Amygdala (tissue), 56 donors: ENCODE results near the gene ING1.
"Not testable (repeated sequence)": the region's sequence is repeated elsewhere in the genome, so short reads cannot be mapped to it uniquely, and the experiment has no call there.

ENCODE experiments used
- DNase-seq, 56 donors: peaks; one replicate each; lab custom pipeline; 2025; lab: John Stamatoyannopoulos, UW

The ING1 gene, protein sequence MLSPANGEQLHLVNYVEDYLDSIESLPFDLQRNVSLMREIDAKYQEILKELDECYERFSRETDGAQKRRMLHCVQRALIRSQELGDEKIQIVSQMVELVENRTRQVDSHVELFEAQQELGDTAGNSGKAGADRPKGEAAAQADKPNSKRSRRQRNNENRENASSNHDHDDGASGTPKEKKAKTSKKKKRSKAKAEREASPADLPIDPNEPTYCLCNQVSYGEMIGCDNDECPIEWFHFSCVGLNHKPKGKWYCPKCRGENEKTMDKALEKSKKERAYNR

DNA sequence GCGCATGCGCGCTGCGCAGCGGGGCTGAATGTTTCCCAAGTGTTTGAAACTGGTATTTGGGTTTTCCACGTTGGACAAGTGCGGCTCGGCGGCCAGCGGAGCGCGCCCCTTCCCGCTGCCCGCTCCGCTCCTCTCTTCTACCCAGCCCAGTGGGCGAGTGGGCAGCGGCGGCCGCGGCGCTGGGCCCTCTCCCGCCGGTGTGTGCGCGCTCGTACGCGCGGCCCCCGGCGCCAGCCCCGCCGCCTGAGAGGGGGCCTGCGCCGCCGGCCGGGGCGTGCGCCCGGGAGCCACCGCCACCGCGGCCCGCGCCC lies at the start of gene ING1:
Gene ING1 (plus strand): TSS at position 59 of the 311 bp plus-strand sequence. CDS start 450 bp downstream, outside the sequence.
- DNase-seq: no peak

GRCh38 chr13:110664041-110664440 lies 49.5 kb upstream of the ING1 start:
- no peak for DNase-seq

DNA sequence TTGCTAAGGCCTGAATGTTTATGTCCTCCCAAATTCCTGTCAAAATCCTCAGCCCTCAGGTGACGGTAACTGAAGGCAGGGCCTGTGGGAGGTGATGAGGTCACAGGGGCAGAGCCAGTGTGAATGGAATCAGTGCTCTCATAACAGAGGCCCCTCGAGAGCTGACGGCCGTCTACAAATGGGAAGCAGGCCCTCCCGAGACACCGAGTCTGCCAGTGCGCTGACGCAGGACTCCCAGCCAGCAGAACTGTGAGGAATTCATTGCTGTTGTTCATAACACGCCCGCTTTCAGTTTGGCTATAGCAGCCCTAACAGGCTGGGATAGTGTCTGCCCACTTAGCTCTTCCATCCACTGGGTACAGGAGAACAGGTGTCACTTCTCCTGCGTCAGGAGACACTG lies 48.8 kb upstream of the ING1 start:
- no peak for DNase-seq

GRCh38 chr13:110665491-110666254 lies 47.8 kb upstream of the ING1 start:
- no peak for DNase-seq

- no peak for DNase-seq
Measured at GRCh38 chr13:110666255-110666533, 47.3 kb upstream of the ING1 start.

GRCh38 chr13:110669036-110669435 lies 44.5 kb upstream of the ING1 start:
- DNase-seq: no peak

- not testable (repeated sequence) for DNase-seq
Measured at GRCh38 chr13:110669814-110670213, 43.7 kb upstream of the ING1 start.

DNA sequence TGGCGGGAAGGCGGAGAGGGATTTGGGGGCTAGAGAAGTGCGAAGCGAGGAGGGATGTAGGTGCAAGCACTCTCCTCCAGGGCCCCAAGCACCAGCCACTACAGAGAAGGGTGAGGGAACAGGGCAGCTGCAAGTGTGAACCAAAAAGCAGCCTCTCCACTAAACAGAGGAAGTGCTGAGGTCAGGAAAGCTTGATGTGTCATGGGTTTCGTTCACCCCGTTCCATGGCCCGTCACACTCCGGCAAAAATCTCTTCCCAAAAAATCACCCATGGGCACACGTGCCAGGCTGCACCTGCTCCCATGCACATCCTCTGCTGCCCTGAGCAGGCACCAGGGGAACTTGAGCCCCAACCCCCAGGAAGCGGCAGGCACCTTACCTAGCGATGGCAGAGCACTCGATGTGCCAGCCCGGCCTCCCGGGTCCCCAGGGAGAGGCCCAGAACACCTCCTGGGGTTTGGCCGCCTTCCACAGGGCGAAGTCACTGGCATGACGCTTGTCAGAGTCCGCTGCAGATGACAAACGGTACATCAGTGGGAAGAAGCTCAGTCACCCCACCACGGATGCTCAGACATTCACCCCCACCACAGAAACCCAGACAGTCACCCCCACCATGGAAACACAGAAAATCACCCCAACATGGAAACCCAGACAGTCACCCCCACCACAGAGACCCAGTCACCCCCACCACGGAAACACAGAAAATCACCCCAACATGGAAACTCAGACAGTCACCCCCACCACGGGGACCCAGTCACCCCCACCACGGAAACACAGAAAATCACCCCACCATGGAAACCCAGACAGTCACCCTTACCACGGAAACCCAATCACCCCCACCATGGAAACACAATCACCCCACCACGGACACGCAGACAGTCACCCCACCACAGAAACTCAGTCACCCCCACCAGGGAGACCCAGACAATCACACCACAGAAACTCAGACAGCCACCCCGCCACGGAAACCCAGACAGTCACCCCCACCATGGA lies 36.6 kb upstream of the ING1 start:
- DNase-seq: no peak

- DNase-seq: no peak
Measured at GRCh38 chr13:110677731-110678545, 35.6 kb upstream of the ING1 start.

GRCh38 chr13:110680852-110681251 lies 32.6 kb upstream of the ING1 start:
- no peak for DNase-seq

DNA sequence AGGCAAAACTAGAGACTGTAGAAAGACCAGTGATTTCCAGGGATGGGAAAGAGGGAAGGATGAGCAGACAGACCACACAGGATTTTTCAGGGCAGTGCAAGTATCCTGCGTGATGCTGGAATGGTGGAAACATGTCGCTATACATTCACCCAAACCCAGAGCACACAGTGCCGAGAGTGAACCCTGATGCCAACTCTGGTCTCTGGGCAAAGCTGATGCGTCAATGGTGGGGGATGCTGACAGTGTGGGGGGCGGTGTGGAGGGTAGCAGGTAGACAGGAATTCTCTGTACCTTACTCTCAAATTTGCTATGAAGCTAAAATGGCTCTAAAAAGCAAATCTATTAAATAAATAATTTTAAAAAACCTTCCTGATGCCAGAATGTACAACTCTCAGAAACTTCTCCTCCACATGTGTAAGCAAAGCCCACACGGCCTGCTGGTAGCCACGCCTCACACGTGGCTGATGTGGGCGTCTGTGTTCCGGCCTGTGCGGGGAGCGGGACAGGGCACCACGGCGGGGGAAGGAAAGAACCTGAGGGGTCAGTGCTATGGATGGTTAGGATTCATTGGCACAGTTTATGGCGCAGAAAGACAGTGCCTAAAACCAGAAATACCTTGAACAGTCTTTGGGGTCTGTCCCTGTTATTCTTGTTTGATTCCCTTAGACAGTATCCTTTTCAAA lies 31.5 kb upstream of the ING1 start:
- DNase-seq: no peak

- no peak for DNase-seq
Measured at GRCh38 chr13:110682746-110683145, 30.8 kb upstream of the ING1 start.

GRCh38 chr13:110683203-110683883 lies 30.2 kb upstream of the ING1 start:
- DNase-seq: no peak

- DNase-seq: no peak
Measured at GRCh38 chr13:110683921-110684320, 29.6 kb upstream of the ING1 start.

DNA sequence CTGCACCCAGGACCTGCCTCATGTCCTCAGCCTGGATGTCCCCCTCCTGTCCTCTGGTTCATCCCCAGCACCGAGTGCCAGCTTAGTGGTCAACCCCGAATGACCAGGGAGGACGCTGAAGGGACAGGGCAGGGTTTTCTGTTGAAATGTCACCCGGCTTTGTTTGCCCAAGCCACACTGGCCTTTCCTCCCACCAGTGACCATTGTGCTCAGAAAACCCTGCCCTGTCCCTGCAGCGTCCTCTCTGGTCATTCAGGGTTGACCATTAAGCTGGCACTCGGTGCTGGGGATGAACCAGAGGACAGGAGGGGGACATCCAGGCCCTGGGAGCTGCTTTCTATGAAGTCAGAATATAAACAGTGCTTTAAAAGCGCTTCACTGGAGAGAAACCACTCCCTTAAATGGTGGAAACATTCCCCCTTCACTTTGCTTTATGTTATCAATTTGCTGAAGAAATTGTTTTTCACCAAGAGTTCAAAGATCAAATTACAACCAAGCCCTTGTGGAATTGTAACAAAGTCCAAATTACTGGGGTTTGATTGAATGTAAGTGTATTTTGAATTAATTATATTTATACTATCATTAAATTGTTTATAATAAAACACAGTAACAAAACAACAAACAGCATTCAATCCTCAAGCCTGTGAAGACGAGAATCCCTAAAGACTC lies 29.0 kb upstream of the ING1 start:
- no peak for DNase-seq

GRCh38 chr13:110685305-110686020 lies 28.0 kb upstream of the ING1 start:
- DNase-seq: no peak

DNA sequence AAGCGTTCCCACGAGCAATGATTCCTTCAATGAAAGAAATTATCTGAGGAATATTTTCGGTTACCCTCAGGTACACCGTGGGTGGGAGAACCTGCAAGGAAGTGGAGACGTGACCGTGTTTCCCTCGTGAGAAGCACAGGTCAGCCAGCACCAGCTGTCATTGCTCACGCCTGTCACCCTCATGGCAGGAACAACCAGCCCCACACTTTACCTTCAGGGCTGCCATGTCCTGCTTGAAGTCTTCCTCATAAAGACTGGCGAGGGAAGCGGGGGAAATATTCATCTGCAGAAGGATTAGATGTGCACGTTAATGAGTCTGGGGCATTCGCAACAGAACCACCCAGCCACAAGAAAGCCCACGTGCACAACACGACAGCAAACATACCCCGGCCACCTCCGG lies 25.8 kb upstream of the ING1 start:
- no peak for DNase-seq

- no peak for DNase-seq
Measured at GRCh38 chr13:110689041-110689440, 24.5 kb upstream of the ING1 start.
